CD4-positive, alpha-beta T cell treated with Interleukin-15 for 1 hour (primary cell): Measurements from ENCODE around the gene RAE1.

ENCODE experiments used
- DNase-seq: peaks from one replicate; pipeline ENCODE4 v3.0.0-alpha.2; 2020

RAE1 gene

DNA sequence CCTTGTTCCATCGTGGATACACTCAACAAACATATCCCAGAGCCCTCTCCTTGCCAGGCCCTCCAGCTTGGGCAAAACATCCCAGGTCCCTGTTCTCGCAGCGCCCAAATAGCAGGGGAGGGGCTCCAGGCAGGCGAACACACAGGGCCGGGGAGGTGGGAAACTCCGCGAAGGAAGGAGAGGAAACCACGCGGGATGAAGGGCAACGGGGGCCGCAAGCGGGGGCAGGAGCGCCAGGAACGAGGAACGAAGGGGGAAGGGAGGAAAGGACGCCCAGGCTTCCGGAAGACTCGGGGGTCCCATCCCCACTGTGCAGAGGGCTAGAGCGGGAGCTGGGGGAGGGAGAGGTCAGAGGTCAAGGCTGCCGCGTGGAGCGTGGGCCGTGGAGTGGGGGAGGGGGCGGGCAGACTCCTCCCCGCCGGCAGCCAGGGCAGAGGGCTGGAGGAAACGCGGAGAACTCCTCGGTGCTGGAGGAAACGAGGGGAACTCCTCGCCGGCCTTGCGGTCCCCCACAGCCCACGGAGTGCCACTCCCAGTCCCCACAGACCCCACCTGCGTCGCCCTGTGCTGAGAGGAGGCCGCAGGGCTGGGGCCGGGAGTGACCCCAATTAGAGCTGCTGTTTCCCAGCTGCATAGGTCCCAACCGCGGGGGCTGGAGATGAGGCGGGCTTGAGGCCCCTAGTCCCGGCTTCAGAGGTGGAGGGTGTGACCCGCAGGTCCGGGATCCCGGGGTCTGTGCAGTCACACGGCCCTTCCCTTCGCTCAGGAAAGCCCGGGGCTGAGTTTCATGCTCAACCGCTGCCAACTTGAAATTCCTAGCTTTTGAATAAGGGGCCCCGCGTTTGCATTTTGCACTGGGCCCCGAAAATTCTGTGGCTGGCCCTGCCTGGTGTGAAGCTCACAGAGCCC is 38.9 kb downstream of the RAE1 start:
- peak; percentile 78 for DNase-seq

DNA sequence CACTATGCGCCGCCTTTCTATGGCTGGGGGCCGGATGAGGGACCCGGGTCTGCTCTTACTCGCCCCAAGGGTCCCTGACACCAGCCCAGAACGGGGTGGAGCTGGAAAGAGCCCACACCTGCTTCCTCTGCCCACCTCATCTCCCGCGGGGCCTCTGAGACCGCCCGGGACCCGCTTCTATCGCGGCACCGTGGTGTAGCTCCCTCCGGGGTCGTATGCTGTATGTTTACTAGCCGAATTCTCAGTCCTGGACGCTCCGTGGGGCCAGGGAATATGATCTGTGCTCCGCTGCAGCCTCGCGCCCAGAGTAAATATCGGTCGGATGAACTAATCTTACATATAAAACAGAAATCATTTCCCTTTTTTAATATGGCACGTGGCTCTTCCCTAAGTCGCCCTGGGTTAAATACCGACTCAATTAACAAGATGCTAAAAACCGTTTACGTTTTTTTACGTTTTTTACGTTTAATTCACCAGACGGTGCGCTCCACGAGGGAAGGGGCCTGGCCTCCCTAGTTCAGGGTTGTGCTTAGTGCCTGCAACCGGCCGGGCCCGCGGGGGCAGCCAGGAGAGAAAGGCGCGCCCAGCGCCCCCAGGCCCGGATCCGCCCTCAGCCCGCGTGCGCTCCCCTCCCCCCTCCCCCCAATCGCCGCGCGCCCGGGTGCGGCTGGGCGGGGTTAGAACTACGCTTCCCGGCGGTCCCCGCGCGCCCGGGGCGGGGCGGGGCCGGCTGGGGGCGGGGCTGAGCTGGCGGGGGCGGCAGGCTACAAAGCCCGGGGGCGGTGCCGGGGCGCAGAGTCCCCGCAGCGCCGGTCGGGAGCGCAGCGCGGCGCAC is 39.8 kb downstream of the RAE1 start, which contains the start of gene RBM38:
RBM38 (plus strand) TSS at position 793 of the 835 bp plus-strand sequence. CDS start 186 bp downstream, outside the sequence.
- peak; percentile 66 for DNase-seq

DNA sequence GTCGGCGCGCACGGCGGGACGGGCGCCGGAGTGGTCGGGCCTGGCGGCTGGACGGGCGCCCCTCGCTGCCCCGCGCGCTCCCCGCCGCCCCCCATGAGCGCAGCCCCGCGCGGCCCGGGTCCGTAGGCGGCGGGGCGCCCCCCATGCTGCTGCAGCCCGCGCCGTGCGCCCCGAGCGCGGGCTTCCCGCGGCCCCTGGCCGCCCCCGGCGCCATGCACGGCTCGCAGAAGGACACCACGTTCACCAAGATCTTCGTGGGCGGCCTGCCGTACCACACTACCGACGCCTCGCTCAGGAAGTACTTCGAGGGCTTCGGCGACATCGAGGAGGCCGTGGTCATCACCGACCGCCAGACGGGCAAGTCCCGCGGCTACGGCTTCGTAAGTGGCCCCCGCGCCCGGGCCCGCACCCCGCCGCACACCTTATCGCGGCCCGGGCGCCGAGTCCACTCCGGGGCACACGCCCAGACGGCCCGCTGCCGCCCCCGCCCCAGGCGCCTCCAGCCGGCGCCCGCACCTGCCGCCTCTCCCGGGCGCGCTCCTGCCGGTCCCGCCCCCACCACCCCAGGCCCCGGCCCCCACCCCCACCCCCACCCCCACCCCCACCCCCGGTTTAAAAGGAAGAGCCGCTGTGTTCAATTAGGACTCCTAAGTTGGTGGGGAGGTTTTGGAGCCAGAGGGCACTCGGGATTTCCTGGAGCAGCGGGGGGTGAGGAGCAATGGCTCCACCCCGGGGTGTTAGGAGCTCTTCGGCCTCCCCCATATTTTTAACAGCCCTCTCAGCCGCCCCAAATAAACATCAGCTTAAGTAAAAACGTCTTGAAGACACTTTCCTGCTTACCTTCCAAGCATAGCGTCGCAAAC is 40.6 kb downstream of the RAE1 start:
- peak; percentile 20 for DNase-seq

DNA sequence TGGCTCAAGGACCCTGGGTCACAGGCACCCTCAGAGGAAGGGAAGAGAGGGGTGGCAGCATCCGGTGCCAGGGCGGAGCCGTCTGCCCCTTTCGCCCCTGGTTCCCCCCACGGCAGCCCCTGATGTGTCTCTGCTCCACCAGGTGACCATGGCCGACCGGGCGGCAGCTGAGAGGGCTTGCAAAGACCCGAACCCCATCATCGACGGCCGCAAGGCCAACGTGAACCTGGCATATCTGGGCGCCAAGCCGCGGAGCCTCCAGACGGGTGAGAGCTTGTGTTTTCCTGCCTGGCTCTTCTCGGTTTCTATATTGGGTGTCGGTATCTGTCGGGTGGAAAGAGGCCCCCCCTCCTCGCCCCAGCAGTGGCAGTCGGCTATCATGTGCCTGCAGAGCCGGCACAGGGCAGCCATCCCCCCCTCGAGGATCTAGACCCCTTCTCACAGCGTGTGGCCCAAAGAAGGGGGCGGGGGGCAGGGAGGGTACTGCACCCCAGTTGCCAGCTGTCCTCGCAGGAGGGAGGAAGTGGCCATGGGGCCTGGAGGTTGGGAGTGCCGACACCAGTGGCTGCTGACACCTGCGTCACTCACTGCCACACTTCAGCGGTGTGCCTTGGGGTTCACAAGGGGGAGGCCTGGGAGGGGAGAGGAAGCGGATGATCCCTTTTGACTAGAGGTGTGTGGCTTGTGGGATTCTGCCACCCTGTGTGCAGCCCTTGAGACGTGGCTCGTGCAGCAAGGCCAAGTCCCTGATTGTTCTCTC is 41.6 kb downstream of the RAE1 start:
- DNase-seq = peak; percentile 89

DNA sequence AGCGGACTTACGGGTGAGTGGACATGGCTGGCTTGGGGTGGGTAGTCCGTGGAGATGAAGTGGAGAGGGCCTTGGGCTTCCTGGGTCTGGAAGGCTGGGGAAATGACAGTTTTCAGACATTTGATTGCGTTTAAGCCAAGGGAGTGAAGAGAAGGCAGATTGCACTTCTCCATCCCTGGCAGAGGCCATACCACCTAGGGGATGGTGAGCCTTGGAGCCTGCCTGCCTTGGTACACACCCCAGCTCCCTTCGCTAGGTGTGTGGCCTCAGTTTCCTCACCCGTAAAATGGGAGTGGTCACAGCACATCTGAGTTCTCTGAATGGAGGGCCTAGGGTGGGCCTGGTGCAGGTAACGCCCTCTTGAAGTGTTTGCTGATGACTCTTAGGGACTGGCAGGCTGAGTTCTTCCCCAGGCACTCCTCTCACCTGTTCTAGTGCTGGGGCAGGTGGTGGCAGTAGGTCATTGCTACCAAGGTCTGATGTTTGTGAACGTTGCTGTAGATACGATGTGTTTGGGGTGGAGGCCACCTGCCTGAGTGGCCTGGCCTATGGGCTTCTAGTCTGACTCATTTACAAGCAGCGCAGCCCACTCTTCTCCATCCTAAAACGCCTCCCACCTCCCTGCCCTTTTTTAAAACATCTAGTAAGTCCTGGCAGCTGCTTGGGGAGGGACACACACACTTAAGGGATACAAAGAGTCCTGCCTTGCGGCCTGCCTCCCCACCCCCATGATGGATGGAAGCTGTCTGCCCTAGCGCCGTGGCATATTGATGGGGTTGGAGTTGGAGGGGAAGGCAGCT is 42.5 kb downstream of the RAE1 start:
- DNase-seq = peak; percentile 23

DNA sequence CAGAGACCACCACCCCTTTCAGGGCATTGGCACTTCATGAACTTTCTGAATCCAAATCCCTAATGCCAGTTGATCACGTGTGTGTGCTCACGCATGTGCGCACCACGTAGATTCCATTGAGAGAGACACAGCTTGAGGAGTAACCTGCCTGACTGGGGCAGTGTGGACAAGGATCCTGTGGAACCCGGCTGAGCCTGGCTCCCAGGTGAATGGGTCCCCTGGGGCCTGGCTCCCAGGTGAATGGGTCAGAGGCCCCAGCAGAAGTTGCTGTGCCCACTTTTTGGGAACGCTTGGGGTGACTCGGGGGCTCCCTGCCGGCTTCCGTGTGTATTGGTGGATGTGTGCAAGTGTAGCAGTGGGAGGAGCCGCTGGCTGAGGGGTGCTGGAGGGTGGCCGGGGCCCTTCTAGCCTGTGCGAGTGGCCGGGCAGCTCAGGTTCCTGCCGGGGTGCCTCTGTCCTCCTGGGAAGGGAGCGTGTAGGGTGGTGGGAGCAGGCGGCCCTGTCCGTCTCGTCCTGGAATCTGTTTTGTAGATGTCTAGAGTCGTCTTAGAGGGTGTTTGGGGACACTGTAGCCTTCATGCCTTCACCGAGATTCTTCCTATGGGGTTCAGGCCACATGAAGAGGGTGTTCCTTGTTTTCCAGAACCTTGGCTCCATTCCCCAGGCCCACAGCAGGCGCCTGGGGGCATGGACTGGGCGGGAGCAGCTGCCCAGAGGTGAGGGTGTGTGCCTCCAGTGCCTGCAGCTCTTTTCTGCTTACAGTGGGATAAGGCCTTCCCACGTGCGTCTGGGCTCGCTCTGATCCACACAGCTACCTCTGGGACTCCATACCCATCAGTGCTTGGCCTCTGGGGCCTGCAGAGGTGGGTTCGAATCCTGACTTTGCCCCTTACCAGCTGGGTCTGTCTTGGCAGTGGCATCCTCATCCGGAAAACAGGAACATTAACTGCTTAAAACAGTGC is 43.3 kb downstream of the RAE1 start:
- peak; percentile 16 for DNase-seq

DNA sequence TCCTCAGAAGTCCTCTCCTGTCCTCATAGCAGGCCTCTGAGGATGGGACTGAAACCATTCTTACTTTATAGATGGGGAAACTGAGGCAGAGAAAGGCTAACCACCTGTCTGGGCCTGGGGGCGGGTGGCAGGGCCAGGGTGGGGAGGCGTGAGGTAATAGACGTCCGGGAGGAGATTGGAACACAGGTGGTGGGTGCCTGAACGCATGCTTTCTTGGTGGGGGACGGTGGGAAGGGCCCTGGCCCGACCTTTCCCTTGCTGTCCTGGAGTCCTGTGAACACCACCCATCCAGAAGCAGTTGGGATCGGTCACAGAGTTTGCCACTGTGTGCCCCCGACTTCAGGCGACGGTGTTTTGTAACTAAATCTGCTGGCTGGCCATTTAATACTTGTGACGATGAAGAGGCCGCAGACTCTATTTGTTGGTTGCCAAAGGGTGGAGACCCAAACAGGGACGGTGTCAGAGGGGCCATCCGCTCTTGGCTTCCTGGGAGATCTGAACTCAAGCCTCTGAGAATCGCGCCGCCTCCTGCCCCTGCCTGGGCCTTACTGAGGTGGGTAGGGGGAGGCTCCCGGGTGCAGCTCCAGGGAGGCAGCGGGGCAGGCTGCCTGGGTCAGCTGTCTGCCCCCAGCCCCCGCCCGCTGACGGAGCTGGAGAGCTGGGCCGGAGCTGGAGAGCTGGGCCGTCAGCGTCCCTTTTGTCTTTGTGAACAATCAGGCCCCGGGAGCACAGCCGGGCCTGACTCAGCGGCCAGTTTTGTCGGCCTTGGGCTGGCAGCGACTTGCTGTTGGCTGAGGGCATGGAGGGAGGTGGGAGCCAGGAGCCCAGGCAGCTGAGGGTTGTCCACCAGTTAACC is 44.3 kb downstream of the RAE1 start:
- peak; percentile 16 for DNase-seq

DNA sequence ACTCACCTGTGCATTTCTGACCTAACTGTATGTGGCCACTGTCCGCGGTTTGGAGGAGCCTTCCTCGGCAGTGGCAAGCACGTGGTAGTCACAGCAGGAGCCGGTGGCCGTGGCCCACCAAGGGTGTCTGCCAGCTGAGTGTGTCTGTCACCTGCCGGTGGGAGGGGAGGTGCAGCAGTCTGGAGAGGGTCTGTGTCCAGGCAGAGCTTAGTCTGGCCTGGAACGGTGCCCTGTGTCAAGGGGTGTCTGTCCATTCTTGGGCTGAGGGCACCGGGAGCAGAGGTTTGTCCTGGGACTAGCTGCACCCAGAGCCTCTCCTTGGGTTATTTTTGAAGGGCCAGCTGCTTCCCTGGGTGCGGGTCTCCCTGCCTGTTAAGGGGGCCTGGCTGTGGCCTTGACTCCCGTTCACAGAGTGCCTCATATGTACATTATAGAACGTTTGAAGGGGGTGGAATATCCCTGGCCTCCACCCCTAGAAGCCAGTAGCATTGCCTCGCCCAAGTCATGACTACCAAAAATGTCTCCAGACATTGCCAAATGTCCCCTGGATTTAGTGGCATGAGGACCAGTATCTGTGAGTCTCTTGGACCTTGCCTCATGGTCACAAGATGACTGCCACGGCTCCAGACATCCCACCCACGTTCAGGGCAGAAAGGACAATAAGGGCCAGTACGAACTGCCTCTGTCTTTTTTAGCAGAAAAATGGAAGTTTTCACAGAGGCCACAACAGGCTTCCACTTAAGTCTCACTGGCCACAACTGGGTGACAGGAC is 45.3 kb downstream of the RAE1 start:
- peak; percentile 16 for DNase-seq

DNA sequence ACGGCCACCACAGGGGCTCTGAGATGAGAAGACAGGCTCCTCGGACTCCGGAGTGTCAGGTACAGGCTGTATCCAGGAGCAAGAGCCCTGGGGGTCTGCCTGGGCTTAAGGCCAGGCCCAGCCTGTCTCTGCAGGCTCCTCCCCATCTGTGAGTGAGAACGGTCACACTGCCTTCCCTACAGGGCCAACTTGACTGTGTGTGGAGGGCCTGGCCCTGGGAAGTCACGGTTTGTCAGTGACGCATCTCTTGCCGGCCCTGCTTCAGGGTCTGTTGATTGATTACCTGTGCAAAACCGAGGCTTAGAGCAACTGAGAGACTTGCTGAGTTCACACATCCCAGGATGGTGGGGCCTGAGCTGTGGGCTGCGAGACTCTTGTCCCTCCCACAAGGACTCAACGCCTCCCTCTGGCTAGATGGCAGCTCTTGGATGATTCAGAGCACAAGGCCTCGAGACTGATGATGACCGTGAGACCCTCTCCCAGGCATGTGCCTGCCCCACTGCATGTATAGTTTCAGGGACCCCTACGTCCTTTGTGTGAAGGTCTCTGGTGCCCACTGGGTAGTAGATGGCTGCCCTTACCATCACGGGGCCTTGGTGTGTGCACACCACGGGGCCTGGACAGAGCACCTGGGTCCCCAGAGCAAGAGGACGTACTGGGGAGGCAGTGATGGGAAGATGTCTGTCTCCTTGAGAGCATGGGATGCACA is 46.1 kb downstream of the RAE1 start:
- DNase-seq = peak; percentile 19

DNA sequence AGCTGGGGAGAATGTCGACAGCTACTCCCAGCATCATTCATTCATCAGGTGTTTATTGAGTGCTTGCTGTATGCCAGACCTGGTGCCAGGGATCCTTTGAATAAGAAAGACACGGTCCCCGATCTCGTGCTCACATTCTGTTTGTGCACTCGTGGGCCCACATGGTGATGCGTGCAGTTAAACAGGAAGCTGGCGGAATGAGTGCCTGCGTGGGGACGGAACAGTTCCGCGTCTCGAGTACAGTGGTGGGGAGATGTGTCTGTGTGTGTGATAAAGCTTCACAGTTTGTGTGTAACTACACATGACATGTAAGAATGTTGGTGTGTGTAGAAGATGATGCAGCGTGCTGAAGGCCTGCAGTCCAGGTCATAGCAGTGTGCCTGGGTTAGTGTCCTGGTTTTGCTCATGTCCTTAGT is 46.6 kb downstream of the RAE1 start:
- DNase-seq = peak; percentile 81

DNA sequence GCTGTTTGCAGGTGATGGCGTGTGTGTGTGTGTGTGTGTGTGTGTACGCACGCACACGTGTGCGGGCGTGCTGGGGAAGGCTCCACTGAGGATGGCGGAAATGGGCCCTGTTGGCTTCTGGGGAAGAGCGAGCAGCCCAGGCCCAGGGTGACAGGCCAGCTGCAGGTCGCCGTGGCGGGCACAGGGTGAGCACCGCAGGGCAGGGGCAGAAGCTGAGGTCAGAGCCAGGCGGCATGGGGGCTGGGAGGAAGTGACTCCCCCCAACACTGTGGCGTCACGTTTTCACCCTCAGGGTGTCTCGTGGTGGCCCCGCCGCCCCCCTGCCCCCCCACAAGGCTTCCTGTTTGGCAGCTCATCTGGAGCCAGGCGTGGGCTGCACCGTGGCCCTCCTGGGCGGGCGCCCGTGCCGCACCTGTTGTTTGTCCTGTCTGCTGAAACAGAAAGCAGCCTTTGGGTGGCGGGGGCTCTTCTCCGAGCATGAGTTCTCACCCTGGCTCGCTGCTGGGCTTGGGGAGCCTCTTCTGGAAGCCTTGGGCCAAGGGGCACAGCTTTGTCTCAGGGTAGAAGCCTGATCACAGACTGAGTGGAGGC is 47.3 kb downstream of the RAE1 start:
- DNase-seq = peak; percentile 96

DNA sequence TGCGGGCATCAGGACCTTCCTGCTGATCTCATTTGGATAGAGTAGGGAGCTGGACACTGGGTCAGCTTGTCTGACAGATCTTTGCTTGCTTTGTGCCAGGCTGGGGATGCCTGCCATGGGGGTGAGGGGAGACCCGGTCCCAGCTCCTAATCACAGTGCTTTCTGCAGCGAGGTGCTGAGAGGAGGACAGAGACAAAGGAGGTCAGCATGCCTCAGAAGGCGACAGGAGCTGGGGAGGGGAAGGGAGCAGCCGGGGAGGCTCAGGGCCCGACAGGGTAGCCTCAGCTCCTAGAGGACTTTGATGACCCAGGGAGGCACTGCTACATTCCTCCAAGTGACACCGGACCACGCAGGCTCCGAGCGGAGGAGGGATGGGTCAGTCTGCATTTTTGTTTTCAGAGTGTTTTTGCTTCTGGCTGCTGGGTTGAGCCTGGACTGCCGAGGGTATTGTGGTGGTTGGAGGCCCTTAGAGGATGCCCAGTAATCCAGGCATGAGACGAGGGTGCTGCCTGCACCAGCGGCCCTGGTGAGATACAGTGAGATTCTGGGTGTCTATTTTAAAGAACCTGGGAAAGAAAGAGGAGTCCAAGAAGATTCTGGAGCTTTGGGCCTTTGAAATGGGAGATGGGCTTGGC is 48.0 kb downstream of the RAE1 start:
- DNase-seq = no peak

DNA sequence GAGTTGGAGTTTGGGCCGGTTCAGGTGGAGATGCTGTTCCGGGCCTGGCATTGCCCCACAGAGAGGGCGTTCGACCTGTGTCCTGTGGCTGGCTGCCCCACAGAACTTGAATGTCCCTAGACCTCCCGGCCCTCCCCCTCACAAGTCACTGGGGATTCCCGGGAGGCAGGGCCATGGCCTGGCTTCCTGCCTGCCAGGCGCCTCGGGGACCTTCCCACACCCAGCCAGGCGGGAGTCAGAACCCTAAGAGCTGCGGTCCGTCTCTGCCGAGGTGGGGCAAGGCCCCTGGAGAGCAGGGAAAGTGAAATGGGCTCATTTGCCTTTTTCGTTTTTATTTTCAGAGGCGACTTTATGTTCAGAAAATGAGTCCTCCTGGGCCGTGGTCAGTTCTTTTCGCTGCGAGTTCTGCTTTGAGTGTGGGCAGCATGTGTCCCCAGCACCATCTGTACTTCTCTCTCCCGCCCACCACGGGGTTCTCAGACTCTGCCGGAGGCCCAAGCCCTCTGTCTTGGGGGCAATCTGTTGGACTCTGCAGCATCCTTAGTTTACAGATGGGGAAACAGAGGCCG is 48.6 kb downstream of the RAE1 start:
- DNase-seq = peak; percentile 25

DNA sequence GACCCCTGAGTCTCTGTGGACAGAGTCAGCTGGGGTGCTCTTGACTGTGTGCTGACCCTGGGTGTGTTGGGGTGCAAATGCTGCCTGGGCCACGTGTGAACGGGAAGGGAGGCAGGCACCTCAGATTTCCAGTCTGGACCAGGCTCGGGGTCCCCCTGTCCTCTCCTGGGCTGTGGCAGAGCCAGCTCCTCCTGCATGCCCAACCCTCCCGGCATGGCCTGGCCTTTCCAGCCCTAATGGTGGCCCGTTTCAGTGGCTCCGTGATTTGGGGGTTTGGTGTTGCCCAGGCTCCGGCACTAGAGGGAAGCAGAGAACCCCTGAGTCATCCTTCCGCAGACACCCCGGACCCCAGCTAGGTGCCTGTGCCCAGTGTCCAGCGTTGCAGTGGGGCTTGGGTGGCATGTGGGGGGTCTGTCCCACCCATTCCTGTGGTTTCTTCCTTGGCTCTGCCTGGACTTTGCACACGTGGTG is 49.2 kb downstream of the RAE1 start:
- peak; percentile 34 for DNase-seq

DNA sequence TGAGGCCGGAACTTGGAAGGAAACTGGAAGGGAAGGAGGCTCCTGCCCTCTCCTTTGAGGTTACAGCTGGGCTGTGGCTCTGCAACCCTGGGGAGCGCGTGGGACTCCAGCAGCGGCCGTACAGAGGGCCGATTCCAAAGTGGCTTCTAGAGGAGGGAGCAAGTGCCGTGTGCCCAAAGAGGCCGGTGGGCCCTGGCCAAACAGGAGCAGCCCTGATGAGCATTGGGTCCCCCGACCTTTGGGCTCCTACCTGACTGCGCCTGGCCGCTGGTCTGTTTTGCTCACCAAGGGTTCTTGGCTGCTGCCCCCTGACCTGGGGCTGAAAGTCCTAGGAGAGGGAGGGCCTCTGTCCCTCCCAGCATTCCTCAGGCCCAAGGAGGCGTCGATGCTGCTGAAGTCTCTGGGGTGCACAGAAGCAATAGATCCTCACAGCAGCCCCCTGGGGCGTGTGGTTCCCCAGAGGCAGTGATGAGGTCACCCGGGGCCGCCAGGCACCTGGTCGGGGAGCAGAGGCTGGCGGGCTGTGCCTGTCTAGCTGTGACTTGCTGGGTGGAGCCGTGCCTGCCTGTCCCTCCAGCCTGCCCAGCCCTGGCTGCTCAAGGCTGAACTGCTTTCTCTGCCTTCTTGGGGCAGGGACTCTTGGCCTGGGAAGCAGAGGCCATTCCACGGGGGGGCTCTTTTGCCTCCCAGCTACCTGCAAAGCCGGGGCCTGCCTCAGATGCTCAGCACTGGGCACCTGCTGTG is 49.9 kb downstream of the RAE1 start:
- DNase-seq = peak; percentile 85
